Activated naive CD4-positive, alpha-beta T cell treated with anti-CD3 and anti-CD28 coated beads for 36 hours (primary cell): ENCODE results near the gene ARRDC2. TPM values are rescaled to one million over a fixed set of nuclear protein-coding genes. Genes with fewer than 3 reads are reported as not detected.
"Not testable (repeated sequence)": the region's sequence is repeated elsewhere in the genome, so short reads cannot be mapped to it uniquely, and the experiment has no call there.

Experiments
- CTCF ChIA-PET: fragments of 350-600 bp; sonication (Branson Sonifier 250); formaldehyde crosslinking; loops from one replicate; lab custom pipeline; 2021; ENCODE audit warnings: antibody characterized with exemption; lab: Charles Lee
- DNase-seq: peaks from one replicate; pipeline ENCODE4 v3.0.0-alpha.2; 2020
- H3K27ac Mint-ChIP-seq: one replicate; pipeline ENCODE4 v1.8.0; 2021; ENCODE audit warnings: mild to moderate bottlenecking, mixed read lengths
- H3K27me3 Mint-ChIP-seq: one replicate; pipeline ENCODE4 v1.8.0; 2021; ENCODE audit warnings: low read depth, mixed read lengths
- H3K36me3 Mint-ChIP-seq: one replicate; pipeline ENCODE4 v1.8.0; 2021; ENCODE audit warnings: low read depth, mixed read lengths
- H3K4me1 Mint-ChIP-seq: one replicate; pipeline ENCODE4 v1.8.0; 2021; ENCODE audit warnings: low read depth, mixed read lengths
- H3K4me3 Mint-ChIP-seq: one replicate; pipeline ENCODE4 v1.8.0; 2021; ENCODE audit warnings: mild to moderate bottlenecking, moderate library complexity, mixed read lengths
- H3K9me3 Mint-ChIP-seq: one replicate; pipeline ENCODE4 v1.8.0; 2021; ENCODE audit warnings: mixed read lengths
- intact Hi-C: fragments of 100-400 bp; cut with micrococcal nuclease; formaldehyde crosslinking; loops from one replicate; pipeline ENCODE4 v1.15.1; 2023
- total RNA-seq, 2 experiments: library from RNA; stranded (reverse); gene quantifications; one replicate each; pipeline ENCODE4 v1.2.3, GENCODE V29; 2021

The ARRDC2 gene
- total RNA-seq, 2 experiments from 2014 or later, result 17.7 to 19.0 TPM

- Mint-ChIP-seq H3K4me1 (peaks cover 17% of the 10 kb centered on the region), H3K27ac (no peak overlapping the region), H3K4me3 (no peak overlapping the region), H3K9me3 (no peaks in the 10 kb centered on the region), H3K27me3 (no peaks in the 10 kb centered on the region), H3K36me3 (peaks cover 2% of the 10 kb centered on the region)
- intact Hi-C loops, result loop anchor here (1.0 kb wide), 4 partner anchors 52 to 139 kb away; partner anchors contain the start of gene RPL18A
- DNase-seq, result no peak
- CTCF ChIA-PET, result interaction anchor here (0.9 to 6.7 kb wide), 10 partner anchors 21 to 139 kb away, joined by 3 to 186 read pairs (median 5); partner anchors contain the start of genes CCDC124, IL12RB1, RPL18A and SLC5A5
Observed at GRCh38 chr19:17997969-17998826, 9.8 kb upstream of the ARRDC2 start.

- H3K4me1 Mint-ChIP-seq, result peaks cover 17% of the 10 kb centered on the region
- peak overlapping the region; percentile 46 for H3K27ac Mint-ChIP-seq
- no peak overlapping the region for H3K4me3 Mint-ChIP-seq
- no peaks in the 10 kb centered on the region for H3K9me3 Mint-ChIP-seq
- CTCF ChIA-PET, result interaction anchor here (4.4 to 12.8 kb wide), 3 partner anchors 53 to 62 kb away, joined by 38 to 186 read pairs (median 148); partner anchors contain the start of gene CCDC124
- no peak for DNase-seq
- no peaks in the 10 kb centered on the region for H3K27me3 Mint-ChIP-seq
- intact Hi-C loops, result no loop called here
- H3K36me3 Mint-ChIP-seq, result peaks cover 2% of the 10 kb centered on the region
Observed at GRCh38 chr19:17998827-17999150, 9.2 kb upstream of the ARRDC2 start.

GRCh38 chr19:17999684-18000479 is 8.1 kb upstream of the ARRDC2 start:
- H3K36me3 Mint-ChIP-seq, result peaks cover 2% of the 10 kb centered on the region
- H3K4me1 Mint-ChIP-seq, result peaks cover 18% of the 10 kb centered on the region
- H3K27ac Mint-ChIP-seq, result peak overlapping the region; percentile 97
- CTCF ChIA-PET, result interaction anchor here (0.7 to 12.8 kb wide), 7 partner anchors 9 to 140 kb away, joined by 3 to 186 read pairs (median 4); partner anchors contain the start of genes CCDC124 and RPL18A
- H3K9me3 Mint-ChIP-seq, result no peaks in the 10 kb centered on the region
- peak overlapping the region; percentile 87 for H3K4me3 Mint-ChIP-seq
- no peaks in the 10 kb centered on the region for H3K27me3 Mint-ChIP-seq
- DNase-seq, result no peak
- intact Hi-C loops, result loop anchor here (2.0 kb wide), 2 partner anchors 23 to 153 kb away; partner anchors contain the start of gene PIK3R2

- H3K36me3 Mint-ChIP-seq, result peaks cover 3% of the 10 kb centered on the region
Observed at GRCh38 chr19:18000480-18000914, 7.5 kb upstream of the ARRDC2 start.

GRCh38 chr19:18000915-18001776 is 6.8 kb upstream of the ARRDC2 start:
- DNase-seq, result peak; percentile 95
- Mint-ChIP-seq H3K4me3 (peak overlapping the region; percentile 87), H3K27me3 (no peaks in the 10 kb centered on the region), H3K36me3 (peaks cover 3% of the 10 kb centered on the region), H3K9me3 (no peaks in the 10 kb centered on the region), H3K4me1 (peaks cover 19% of the 10 kb centered on the region), H3K27ac (peak overlapping the region; percentile 97)
- CTCF ChIA-PET, result interaction anchor here (0.7 to 12.8 kb wide), 7 partner anchors 55 to 142 kb away, joined by 3 to 148 read pairs (median 3); partner anchors contain the start of gene RPL18A
- intact Hi-C loops, result loop anchor here (1.0 to 2.0 kb wide), 5 partner anchors 22 to 152 kb away; partner anchors contain the start of genes PIK3R2 and RPL18A

More at GRCh38 chr19:18000480-18000914, 7.5 kb upstream of the ARRDC2 start:
- CTCF ChIA-PET, result interaction anchor here (0.7 to 12.8 kb wide), 7 partner anchors 9 to 141 kb away, joined by 3 to 148 read pairs (median 3); partner anchors contain the start of gene RPL18A
- H3K27ac Mint-ChIP-seq, result peak overlapping the region; percentile 97
- no peaks in the 10 kb centered on the region for H3K9me3 Mint-ChIP-seq
- no peak for DNase-seq
- H3K4me1 Mint-ChIP-seq, result peaks cover 19% of the 10 kb centered on the region
- H3K4me3 Mint-ChIP-seq, result peak overlapping the region; percentile 87
- intact Hi-C loops, result loop anchor here (2.0 kb wide), 2 partner anchors 22 to 152 kb away; partner anchors contain the start of gene PIK3R2
- H3K27me3 Mint-ChIP-seq, result no peaks in the 10 kb centered on the region

- Mint-ChIP-seq H3K4me3 (peak overlapping the region; percentile 87), H3K36me3 (peaks cover 9% of the 10 kb centered on the region), H3K9me3 (no peaks in the 10 kb centered on the region), H3K27ac (peak overlapping the region; percentile 85), H3K27me3 (no peaks in the 10 kb centered on the region), H3K4me1 (peaks cover 23% of the 10 kb centered on the region)
- intact Hi-C loops, result loop anchor here (1.0 to 2.0 kb wide), 5 partner anchors 21 to 151 kb away; partner anchors contain the start of genes PIK3R2 and RPL18A
- no peak for DNase-seq
- CTCF ChIA-PET, result interaction anchor here (0.8 to 12.8 kb wide), 3 partner anchors 58 to 111 kb away, joined by 3 to 148 read pairs (median 6); no protein-coding TSS in a partner anchor
Observed at GRCh38 chr19:18001777-18002345, 6.1 kb upstream of the ARRDC2 start.

- H3K27ac Mint-ChIP-seq, result peak overlapping the region; percentile 85
- no peaks in the 10 kb centered on the region for H3K27me3 Mint-ChIP-seq
- peak overlapping the region; percentile 87 for H3K4me3 Mint-ChIP-seq
- peaks cover 27% of the 10 kb centered on the region for H3K4me1 Mint-ChIP-seq
- intact Hi-C loops, result no loop called here
- peaks cover 9% of the 10 kb centered on the region for H3K36me3 Mint-ChIP-seq
- DNase-seq, result peak; percentile 45
- CTCF ChIA-PET, result interaction anchor here (0.8 to 12.8 kb wide), 3 partner anchors 57 to 111 kb away, joined by 3 to 148 read pairs (median 6); no protein-coding TSS in a partner anchor
- no peaks in the 10 kb centered on the region for H3K9me3 Mint-ChIP-seq
Observed at GRCh38 chr19:18002347-18002850, 5.6 kb upstream of the ARRDC2 start.

- H3K27ac Mint-ChIP-seq, H3K9me3 Mint-ChIP-seq, intact Hi-C loops, H3K27me3 Mint-ChIP-seq, DNase-seq, H3K4me3 Mint-ChIP-seq: not testable (repeated sequence)
- CTCF ChIA-PET, result interaction anchor here (0.6 to 12.8 kb wide), 3 partner anchors 54 to 274 kb away, joined by 3 to 148 read pairs (median 3); no protein-coding TSS in a partner anchor
- Mint-ChIP-seq H3K36me3 (peaks cover 18% of the 10 kb centered on the region), H3K4me1 (peaks cover 43% of the 10 kb centered on the region)
Observed at GRCh38 chr19:18005750-18006149, 2.2 kb upstream of the ARRDC2 start.

GRCh38 chr19:18007044-18007916 is 690 bp upstream of the ARRDC2 start:
- peak overlapping the region; percentile 81 for H3K27ac Mint-ChIP-seq
- H3K4me3 Mint-ChIP-seq, result peak overlapping the region; percentile 75
- DNase-seq, result peak; percentile 84
- peaks cover 19% of the 10 kb centered on the region for H3K36me3 Mint-ChIP-seq
- H3K27me3 Mint-ChIP-seq, result no peaks in the 10 kb centered on the region
- CTCF ChIA-PET, result interaction anchor here (0.5 to 12.8 kb wide), 14 partner anchors 11 to 110 kb away, joined by 3 to 148 read pairs (median 4); no protein-coding TSS in a partner anchor
- peaks cover 48% of the 10 kb centered on the region for H3K4me1 Mint-ChIP-seq
- H3K9me3 Mint-ChIP-seq, result no peaks in the 10 kb centered on the region
- intact Hi-C loops, result loop anchor here (1.0 kb wide), 1 partner anchor 51 kb away; no protein-coding TSS in a partner anchor
